HG03378 (cell line): Measurements from ENCODE around the gene WASHC1.
"Not testable (repeated sequence)": the region's sequence is repeated elsewhere in the genome, so short reads cannot be mapped to it uniquely, and the experiment has no call there.

Source experiments
- ATAC-seq: cut with Tn5 transposase; IDR thresholded peaks from one replicate; pipeline ENCODE4 v1.9.1; 2021; ENCODE audit warnings: mild to moderate bottlenecking, moderate library complexity; ENCODE audit not compliant: unreplicated experiment

The WASHC1 gene

DNA sequence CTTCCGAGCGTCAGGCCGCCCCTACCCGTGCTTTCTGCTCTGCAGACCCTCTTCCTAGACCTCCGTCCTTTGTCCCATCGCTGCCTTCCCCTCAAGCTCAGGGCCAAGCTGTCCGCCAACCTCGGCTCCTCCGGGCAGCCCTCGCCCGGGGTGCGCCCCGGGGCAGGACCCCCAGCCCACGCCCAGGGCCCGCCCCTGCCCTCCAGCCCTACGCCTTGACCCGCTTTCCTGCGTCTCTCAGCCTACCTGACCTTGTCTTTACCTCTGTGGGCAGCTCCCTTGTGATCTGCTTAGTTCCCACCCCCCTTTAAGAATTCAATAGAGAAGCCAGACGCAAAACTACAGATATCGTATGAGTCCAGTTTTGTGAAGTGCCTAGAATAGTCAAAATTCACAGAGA lies at the start of gene WASHC1:
WASHC1 (minus strand) TSS at position 101 of the 400 bp plus-strand sequence. CDS start 4,457 bp downstream, outside the sequence.
- not testable (repeated sequence) for ATAC-seq

- ATAC-seq = not testable (repeated sequence)
These were observed 49.1 kb upstream of the WASHC1 start for GRCh38 chr9:78333-78732.

DNA sequence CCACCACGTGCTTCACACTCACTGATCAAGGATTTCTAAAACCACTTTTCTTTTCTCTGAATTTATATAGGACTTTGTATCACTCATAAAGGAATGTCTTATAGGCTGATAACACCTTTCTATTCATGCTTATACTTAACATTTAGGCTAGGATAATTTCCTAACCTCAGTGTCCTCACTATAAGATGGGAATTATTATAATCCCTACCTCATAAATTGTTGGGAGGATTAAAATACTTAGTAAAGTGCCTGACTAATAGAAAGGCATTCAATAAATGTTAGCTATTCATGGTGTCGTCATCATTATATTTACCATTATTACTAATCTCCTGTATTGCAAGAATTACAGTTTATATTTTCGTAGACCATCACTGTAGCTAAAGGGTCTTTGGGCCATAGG lies 47.1 kb upstream of the WASHC1 start:
- ATAC-seq = not testable (repeated sequence)

GRCh38 chr9:73900-74525 lies 44.8 kb upstream of the WASHC1 start:
- not testable (repeated sequence) for ATAC-seq

DNA sequence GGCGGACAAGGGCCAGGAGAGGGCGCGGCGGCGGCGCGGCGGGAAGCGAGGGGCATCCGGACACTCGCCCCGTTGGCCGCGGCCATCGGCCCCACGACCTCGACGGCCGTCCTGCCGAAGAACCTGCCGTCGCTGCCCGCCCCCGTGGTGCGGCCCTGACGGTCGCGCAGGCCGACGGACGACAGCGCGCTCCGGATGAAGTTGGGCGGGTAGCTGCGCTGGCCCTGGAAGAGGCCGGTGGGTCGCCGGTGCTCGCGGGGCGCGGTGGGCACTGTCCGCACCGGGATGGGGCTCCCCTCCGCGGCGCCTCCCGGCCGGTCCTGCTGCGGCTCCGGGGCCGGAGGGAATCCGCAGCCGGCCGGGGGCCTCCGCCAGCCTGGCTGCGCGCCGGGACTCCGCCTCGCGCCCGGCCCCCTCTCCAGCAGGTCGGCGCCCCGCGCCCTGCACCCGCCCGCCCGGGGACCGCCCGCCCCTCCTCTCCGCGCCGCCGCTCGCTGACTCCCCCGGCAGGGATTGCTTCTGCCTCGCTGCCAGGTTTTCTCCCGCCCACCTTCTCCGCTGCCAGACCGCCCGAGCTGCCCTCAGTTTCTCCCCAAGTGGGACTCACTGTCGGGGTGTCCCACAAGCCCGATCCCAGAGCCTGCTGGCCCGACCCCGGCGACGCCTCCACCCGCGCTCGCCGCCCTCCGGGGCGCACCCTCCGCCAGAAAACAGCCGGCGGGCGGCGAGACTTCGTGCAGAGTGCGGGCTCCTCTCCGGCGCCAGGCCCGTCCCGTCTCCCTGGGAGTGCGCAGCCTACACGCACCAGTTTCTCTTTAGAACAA lies 44.0 kb upstream of the WASHC1 start:
- not testable (repeated sequence) for ATAC-seq

DNA sequence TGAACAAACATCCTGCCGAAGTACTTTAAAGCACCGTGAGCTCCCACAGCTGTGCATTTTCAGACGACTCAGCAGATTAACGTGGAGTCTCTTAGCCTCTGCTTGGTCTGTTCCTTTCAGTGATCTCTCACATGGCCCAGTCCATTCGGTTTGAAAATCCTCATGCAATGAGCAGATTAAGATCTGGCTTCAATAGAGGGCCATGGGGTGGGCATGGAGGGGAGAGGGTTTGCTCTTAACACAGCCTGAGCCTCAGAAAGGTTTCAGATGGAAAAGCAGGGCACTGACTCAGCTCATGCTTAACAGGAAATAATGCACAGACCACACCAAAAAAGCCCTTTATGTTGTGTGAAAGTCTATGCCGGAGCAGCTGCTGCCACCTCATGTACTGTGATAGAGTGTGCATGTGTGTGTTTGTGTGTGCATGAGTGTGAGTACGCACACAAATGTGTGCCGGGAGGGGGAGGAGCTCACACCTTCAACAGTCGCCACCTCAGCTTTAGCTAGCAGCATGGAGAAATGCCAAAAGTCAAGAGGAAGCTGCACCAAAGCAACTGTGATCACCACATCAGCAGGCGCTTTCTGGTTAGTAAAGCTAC lies 33.9 kb upstream of the WASHC1 start:
- peak; percentile 85 for ATAC-seq

- peak; percentile 78 for ATAC-seq
These were observed 23.4 kb upstream of the WASHC1 start for GRCh38 chr9:52678-53077.

DNA sequence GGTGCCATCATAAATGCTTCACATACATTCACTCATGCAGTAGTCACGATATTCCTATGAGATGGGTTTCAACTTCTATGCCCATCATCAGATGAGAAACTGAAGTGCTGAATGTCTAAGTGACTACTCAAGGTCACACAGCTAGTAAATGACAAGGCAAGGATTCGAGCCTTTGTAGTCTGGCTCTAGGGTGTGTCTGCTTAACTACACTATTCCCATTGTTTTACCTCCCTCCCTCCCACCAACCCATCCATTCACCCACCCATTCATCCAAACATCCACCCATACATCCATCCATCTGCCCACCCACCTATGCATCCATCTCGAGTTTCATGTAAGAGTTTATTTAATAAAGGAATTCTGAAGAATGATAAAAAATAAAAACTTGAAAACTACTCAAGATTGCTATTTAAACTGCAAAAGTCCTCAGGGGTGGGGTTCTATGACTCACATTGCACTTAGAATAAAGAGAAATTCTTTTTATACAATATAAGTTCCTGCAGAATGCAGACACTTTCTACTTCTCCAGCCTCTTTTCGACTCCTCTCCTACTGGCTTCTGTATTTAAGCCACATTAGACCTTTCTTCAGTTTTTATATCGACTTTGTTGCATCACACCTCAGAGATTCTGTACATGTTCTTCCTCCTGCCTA lies 19.1 kb upstream of the WASHC1 start:
- ATAC-seq = not testable (repeated sequence)

DNA sequence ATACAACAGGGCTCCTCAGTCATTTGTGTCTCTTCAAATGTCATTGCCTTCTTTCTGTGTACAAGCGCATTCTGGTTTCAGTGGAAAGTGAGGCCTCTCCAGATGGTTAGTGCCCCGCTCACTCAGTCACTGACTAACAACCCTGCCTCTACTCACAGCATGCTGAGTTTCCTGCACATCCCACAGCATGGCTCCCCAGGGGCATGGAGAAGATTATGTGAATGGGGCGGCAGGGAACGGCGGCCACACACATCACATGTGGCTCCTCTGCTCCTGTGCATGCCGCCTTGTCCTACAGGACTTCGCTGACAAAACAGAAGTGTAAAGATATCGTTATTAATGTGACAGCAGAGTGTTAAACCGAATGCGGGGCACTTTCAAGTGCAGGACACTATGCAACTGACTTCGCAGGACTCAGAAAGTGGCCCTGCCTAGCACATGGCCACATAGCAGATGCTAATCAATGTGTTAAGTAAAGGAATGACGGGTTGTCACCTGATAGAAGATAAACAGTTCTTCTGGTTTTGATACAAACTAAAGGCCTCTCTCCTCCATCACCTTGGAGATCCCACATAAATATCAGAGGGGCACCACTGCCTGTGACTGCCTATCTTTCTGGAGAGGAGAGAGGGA lies 17.5 kb upstream of the WASHC1 start:
- not testable (repeated sequence) for ATAC-seq

GRCh38 chr9:46164-46563 lies 16.9 kb upstream of the WASHC1 start:
- ATAC-seq = not testable (repeated sequence)

DNA sequence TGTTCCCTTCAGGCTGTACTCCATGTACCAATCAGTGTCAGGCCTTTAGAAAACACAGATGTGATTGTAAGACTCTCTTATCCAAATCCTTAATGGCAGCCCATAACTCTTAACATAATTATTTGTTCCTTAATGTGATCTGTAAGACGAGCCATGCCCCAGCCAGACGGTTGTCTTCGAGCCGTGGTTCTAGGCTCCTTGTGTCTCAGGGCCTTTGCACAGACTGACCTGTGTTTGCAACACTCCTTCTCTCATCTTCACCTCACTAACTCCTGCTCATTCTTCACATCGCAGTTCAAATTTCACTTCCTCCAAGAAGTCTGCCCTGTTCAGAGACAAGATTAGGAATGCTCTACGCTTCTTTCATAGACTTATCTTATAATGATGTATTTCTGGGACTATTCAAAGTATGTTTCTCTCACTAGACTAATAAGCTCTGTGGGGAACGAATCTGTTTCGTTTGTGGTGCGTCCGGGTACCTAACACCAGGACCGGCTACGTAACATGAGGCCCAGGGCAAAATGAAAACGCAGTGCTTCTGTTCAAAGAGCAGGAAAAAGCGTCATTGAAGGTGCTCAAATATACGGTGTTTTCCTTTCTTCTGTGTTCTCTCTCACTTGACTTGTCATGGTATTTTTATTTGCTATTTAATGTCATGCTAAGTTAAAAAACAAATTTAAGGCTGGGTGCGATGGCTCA lies 16.1 kb upstream of the WASHC1 start:
- not testable (repeated sequence) for ATAC-seq

DNA sequence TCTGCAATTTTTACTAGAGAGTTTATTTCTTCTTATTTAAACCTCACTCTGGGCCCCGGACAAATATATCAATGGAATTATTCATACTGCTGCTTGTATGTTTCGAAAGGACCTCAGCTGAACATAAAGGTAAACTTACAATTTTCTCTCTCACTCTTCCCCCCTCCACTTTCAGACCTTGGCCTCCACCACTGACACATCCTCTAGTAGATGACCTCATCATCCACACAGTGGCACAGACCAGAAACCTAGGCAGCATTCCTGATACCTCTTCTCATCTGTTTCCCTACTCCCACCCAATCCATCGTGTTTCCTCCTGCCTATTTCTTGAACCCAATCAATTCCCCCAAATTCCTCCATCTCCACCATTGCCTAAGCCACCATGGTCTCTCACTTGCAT lies 15.2 kb upstream of the WASHC1 start:
- not testable (repeated sequence) for ATAC-seq

- not testable (repeated sequence) for ATAC-seq
These were observed 14.4 kb upstream of the WASHC1 start for GRCh38 chr9:43636-44035.

DNA sequence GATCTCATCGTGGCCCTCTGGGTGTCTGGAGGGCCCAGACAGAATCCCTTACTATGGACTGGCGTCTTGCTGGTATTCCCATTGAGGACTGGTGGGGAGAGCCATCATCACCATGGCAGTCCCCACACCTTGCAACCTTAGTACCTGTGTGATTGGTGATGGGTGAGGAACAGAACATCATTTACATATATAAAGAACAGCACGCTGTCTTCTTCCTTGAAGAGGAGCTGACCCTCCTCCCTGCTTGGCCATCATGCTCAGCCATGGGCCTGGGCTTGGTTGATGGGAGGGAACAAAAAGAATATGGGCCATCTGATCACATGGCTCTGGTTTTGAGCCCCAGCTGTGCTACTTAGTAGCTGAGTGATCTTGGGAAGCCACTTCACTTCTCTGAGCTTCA lies 13.9 kb upstream of the WASHC1 start:
- not testable (repeated sequence) for ATAC-seq

- ATAC-seq = not testable (repeated sequence)
These were observed 12.6 kb upstream of the WASHC1 start for GRCh38 chr9:41819-42218.

DNA sequence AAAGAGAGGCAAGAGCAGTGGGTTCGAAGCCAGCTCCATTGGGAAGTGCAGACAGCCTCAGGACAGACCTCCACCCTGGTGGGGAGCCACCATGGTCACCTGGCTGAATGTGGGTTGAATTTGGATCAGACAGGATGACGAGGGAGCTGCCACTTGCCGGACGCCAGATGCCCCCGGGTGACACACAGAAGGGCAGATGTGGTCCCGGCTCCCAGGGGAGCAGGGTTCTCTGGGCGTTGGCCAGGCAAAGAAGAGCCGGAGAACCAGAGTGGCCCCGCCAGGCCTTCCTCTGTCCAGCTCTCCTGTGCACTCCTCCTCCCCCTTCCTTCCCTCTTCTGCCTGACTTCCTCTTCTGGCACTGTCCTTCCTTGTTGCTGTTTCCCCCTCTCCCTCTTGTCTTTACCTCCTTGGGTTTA lies 12.0 kb upstream of the WASHC1 start:
- ATAC-seq = not testable (repeated sequence)

DNA sequence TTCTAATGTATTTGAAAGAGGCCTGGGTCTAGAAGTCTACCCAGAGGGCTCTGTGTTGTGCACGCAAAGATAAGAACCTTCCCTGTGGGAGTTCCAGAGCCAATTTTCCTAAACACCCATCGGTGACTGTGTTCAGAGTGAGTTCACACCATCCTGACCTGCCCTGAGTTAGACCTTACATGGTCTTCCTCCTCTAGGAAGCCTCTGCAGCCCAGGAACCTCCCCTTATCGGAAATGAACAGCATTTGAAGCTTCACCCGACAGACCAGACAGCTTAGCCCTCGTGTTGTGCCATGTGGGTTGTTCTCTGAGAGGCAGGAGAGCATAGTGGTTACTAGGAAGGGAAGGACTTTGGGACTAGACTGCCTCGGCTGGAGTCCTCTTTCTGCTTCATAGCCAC lies 3.1 kb upstream of the WASHC1 start:
- ATAC-seq = not testable (repeated sequence)

DNA sequence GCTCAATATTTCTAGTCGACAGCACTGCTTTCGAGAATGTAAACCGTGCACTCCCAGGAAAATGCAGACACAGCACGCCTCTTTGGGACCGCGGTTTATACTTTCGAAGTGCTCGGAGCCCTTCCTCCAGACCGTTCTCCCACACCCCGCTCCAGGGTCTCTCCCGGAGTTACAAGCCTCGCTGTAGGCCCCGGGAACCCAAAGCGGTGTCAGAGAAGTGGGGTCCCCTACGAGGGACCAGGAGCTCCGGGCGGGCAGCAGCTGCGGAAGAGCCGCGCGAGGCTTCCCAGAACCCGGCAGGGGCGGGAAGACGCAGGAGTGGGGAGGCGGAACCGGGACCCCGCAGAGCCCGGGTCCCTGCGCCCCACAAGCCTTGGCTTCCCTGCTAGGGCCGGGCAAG lies 481 bp downstream of the WASHC1 start:
- not testable (repeated sequence) for ATAC-seq

DNA sequence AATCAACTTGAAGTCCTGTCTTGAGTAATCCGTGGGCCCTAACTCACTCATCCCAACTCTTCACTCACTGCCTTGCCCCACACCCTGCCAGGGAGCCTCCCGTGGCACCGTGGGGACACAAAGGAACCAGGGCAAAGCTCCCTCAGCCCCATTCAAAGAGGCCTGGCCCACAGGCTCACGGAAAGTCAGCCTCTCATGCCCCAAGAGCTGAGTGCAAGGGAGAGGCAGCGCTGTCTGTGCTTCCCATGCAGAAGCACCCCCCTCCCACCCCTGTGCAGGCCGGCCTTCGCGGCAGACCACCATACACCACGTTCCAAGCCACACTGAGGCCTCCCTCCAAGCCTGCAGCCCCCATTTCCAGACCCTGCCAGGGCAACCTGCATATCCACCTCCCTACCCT lies 7.6 kb downstream of the WASHC1 start:
- not testable (repeated sequence) for ATAC-seq

DNA sequence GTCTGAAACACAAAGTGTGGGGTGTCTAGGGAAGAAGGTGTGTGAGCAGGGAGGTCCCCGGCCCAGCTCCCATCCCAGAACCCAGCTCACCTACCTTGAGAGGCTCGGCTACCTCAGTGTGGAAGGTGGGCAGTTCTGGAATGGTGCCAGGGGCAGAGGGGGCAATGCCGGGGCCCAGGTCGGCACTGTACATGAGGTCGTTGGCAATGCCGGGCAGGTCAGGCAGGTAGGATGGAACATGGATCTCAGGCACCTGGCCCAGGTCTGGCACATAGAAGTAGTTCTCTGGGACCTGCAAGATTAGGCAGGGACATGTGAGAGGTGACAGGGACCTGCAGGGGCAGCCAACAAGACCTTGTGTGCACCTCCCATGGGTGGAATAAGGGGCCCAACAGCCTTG lies 12.4 kb downstream of the WASHC1 start:
- ATAC-seq = not testable (repeated sequence)
